WERI-Rb-1 (cell line): Measurements from ENCODE around the gene LMX1B.
A peak's percentile ranks its signal among the peaks of the same experiment; 100 is the strongest.

Source experiments
- DNase-seq: peaks from one replicate; pipeline ENCODE4 v3.0.0-alpha.2; 2020
- H3K27ac ChIP-seq: fragments of 250-450 bp; sonication (Bioruptor Pico); 2 replicates; pipeline ENCODE4 v1.5.1; 2020; ENCODE audit warnings: mild to moderate bottlenecking, moderate library complexity
- H3K27me3 ChIP-seq: fragments of 250-450 bp; sonication (Bioruptor Pico); 2 replicates; pipeline ENCODE4 v1.5.1; 2021; ENCODE audit warnings: mild to moderate bottlenecking, low read depth, moderate library complexity; ENCODE audit not compliant: insufficient read depth, severe bottlenecking
- H3K36me3 ChIP-seq: fragments of 250-450 bp; sonication (Bioruptor Pico); 2 replicates; pipeline ENCODE4 v1.5.1; 2020; ENCODE audit warnings: mild to moderate bottlenecking, moderate library complexity
- H3K4me3 ChIP-seq: 2 replicates; pipeline ENCODE4 v1.5.1; 2011; ENCODE audit warnings: low read depth, mild to moderate bottlenecking, control low read depth, low read length
- H3K9me3 ChIP-seq: fragments of 250-450 bp; sonication (Bioruptor Pico); 2 replicates; pipeline ENCODE4 v1.5.1; 2021; ENCODE audit warnings: mild to moderate bottlenecking, moderate library complexity; ENCODE audit not compliant: severe bottlenecking
- CTCF ChIP-seq: IDR thresholded peaks from 2 replicates; pipeline ENCODE4 v1.5.1; 2011; ENCODE audit warnings: low read depth, mild to moderate bottlenecking, control low read depth, inconsistent platforms, low read length

Gene LMX1B

GRCh38 chr9:126690431-126691051 lies 76.8 kb downstream of the LMX1B start:
- H3K36me3 ChIP-seq, result no peaks in the 10 kb centered on the region
- peak; percentile 96 for TF ChIP-seq CTCF
- peaks cover 13% of the 10 kb centered on the region for H3K27me3 ChIP-seq
- no peaks in the 10 kb centered on the region for H3K9me3 ChIP-seq
- H3K4me3 ChIP-seq, result no peak overlapping the region
- DNase-seq, result peak; percentile 80
- H3K27ac ChIP-seq, result no peak overlapping the region

- H3K4me3 ChIP-seq, result no peak overlapping the region
- H3K9me3 ChIP-seq, result no peaks in the 10 kb centered on the region
- DNase-seq, result no peak
- H3K27ac ChIP-seq, result no peak overlapping the region
- TF ChIP-seq CTCF, result no peak
- H3K27me3 ChIP-seq, result peaks cover 7% of the 10 kb centered on the region
- H3K36me3 ChIP-seq, result no peaks in the 10 kb centered on the region
These were observed 78.5 kb downstream of the LMX1B start for GRCh38 chr9:126692041-126692758.

- Histone ChIP-seq H3K27ac (no peak overlapping the region), H3K9me3 (no peaks in the 10 kb centered on the region), H3K4me3 (no peak overlapping the region), H3K36me3 (no peaks in the 10 kb centered on the region), H3K27me3 (peaks cover 2% of the 10 kb centered on the region)
- no peak for TF ChIP-seq CTCF
- peak; percentile 4 for DNase-seq
These were observed 79.2 kb downstream of the LMX1B start for GRCh38 chr9:126692759-126693427.

GRCh38 chr9:126693428-126693944 lies 79.8 kb downstream of the LMX1B start:
- Histone ChIP-seq H3K4me3 (no peak overlapping the region), H3K27me3 (no peaks in the 10 kb centered on the region), H3K36me3 (no peaks in the 10 kb centered on the region), H3K27ac (no peak overlapping the region), H3K9me3 (no peaks in the 10 kb centered on the region)
- no peak for TF ChIP-seq CTCF
- DNase-seq, result peak; percentile 6

- Histone ChIP-seq H3K36me3 (no peaks in the 10 kb centered on the region), H3K27me3 (no peaks in the 10 kb centered on the region), H3K9me3 (no peaks in the 10 kb centered on the region), H3K27ac (no peak overlapping the region), H3K4me3 (no peak overlapping the region)
- TF ChIP-seq CTCF, result no peak
- DNase-seq, result peak; percentile 6
These were observed 80.7 kb downstream of the LMX1B start for GRCh38 chr9:126694206-126695081.
